ENCODE data around the gene SMIM14.
"Not testable (repeated sequence)": the region's sequence is repeated elsewhere in the genome, so short reads cannot be mapped to it uniquely, and the experiment has no call there.

SMIM14 gene

DNA sequence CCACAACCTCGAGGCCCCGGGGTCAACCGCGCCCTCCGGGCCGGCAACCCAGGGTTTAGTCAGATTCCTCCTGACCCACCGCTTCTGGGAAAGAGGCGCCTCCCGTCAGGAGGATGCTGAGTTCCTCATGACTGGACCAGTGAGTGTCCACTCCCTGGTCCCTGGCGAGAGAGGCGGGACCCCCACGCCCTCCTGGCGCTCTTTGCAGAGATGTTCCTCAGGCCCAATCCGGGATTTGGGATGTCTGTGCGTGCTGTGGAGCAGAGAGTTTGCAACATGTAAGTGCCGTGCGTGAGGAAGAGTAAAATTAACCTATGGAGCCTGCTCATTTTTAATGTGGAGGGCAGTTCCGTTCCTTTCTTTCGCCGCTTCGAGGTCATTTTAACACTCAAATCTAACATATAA is 110.6 kb downstream of the SMIM14 start:
- no peak for DNase-seq

DNA sequence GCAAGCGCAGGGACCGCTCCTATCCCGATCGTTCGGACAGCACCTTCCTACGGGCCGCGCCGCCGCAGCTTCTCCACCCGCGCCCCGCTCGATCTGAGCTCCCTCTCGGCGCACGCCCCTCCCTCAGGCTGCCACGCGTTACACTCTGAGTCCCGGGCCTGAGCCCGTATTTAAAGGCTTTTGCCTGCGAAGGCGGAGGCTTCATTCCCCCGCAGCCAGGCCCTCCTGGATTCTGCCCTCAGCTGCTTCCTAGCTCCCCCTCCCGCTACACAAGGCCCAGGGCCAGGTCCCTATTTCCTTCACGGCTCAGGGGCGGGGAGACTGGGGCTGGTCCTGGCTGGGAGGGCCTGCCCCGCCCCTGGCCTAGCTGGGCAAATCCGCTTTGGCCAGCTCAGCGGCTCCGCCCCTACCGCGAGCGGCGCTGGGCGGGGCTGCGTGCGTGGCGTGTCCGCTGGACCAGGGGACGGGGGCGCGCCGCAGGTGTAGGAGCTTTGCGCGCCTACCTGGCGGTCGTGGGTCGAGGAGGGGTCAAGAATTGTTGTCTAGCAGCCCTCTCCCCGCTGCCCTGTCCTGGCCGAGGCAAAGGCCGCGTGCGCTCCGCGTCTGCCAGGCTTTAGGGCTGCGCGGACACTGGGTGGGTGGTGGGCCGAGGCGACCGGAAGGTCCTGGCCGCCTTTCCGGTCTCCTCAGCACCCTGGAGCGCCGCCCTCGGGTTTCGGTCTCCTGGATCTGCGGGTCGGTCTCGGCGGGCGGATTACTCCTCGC is 111.2 kb downstream of the SMIM14 start, which contains the start of gene UGDH:
UGDH (minus strand) TSS at position 144 of the 765 bp plus-strand sequence. CDS start 5,927 bp downstream, outside the sequence.
- peak; percentile 95 for DNase-seq

DNA sequence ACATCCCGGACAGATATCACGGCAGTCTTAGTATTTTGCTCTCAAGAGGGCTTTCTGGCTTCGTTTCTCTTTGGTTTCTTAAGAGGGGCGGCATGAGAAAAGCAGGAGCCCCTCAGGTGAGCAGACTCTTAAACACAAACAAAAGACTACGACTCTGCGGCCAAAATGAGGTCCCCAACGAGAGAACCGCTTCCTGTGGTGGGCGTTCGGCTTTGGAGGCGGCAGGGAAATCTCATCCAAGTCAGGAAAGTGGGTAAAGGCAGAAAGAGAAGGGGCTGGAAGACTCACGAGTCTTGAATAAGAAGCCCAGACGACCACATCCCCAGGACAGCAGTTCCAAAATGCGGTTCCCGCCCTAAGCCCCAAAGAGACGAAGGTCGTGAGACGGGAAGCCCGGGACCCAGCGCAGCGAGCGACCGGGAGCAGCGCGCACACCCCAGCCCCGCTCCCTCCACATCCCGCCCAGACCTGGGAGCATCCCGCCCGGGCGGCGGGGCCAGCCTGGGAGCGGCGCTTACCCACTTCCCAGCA is 111.8 kb downstream of the SMIM14 start:
- no peak for DNase-seq

DNA sequence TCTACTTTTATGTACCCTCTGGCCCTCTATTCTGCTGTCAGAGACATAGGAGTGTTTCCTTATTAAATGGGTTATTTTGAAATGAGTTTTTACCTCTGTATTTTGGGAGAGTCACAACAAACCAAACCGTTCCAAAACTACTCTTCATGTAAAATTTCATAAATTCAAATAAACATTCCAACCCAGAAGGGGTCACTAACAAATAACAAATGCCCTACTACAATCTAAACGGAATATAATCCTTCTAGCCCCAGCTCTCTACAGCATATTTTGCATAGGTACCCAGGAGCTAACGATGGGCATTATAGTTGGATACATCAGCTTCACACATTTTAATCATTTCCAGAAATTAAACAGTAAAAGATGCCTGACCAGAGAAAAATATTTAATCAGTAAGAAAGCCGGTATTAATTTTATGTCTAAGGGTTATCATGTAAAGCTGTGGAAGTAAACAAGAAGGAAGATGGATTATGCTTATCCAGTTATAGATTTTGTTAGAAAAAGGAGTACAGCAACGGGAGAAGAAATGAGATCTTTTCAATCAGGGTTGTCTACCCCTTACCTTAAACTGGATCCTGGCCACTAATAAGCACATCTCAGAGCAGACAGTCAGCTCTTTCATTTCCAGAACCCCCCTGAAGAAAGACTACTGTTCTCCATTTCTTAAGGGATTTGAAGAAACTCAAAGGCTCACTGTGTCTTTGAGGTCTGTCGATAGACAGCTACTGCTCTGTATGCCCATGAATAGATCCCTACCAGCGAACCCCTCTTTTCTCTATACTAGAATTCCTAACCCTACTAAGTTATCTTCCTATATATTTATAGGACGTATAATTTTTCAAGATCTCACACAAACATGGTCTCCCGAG is 112.6 kb downstream of the SMIM14 start:
- DNase-seq: no peak

DNA sequence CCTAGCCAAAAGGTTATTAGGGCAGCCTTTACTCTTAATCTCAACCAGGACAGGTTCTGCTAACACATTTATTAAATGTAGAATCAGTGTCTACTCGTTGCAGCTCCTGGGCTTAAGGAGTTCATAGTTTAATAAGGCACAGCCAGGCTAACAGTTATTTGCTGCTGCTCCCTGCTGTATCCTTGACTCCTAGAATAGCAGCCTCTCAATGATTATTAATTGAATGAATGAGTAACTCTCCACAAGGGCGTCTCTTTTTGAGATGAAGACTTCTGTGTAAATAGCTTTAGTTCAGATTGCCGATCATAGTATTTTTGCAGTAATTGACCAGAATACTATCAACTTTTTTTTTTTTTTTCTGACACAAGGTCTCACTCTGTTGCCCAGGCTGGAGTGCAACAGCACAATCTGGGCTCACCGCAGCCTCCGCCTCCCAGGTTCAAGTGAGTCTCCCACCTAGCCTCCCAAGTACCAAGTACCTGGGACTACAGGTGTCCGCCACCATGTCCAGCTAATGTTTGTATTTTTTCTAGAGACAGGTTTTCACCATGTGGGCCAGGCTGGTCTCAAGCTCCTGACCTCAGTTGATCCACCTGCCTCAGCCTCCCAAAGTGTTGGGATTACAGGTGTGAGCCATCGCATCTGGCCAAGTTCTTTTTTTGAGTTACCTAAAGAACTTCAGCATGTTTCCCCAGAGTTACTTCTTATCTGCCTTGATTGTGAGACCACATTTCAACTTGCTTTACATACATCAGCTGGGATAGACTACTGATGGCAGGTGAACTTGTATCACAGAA is 114.3 kb downstream of the SMIM14 start:
- DNase-seq: no peak

DNA sequence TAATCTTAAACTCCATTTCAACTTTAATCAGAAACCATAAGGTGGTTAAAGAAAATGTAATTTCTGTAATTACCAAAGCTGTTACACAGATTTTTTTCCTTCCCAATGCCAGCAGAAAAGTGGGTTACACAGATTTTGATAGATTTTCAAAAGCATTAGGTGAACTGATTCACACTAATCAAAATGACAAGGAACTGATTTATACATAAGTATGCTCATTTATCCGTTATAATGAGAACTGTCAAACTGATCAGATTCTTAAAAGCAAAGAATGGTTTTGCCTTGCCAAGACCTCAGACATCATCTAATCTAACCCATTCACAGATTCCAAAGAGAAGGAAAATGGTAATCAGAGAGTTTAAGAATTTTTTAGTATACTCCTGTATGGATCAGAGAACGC is 116.6 kb downstream of the SMIM14 start:
- DNase-seq: no peak

DNA sequence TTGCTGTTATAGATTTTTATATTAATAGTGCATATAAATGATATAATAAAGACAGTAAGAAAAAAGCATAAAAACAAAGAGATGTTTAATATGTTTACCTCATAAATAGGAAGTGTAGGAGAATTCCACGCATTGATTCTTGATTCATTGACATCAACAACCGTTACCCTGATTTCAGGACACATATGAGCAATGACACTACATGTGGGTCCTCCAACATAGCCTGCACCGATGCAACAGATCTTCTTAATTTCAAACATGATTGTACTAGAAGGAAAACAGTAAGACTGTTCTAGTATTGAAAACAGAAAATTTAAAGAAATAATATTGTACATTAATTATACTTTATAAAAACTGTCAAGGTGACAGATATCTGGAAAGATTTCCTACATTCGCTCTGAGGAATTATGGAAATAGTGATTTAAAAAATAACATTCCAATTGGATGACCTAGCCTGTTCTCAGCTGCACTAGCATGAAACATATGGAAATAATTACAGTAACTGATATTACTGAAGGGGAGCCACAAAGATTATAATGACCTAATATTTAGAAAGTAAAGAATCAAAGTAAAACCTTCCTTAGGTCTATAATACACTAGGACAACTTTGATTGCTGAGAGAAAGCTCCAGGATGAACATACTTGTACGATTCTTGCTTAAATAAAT is 117.3 kb downstream of the SMIM14 start:
- no peak for DNase-seq

DNA sequence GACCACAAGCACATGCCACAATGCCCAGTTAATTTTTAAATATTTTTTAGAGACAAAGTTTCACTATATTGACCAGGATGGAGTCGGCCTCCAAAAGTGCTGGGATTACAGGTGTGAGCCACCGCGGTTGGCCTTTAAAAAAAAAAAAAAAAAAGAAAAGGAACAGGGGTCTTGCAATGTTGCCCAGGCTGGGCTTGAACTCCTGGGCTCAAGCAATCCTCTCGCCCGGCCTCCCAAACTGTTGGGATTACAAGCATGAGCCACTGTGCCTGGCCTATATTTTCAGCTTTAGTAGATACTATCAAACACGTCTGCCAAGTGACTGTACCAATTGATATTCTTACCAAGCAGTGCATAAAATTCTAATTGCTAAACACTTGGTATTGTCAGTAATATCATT is 120.2 kb downstream of the SMIM14 start:
- no peak for DNase-seq

DNA sequence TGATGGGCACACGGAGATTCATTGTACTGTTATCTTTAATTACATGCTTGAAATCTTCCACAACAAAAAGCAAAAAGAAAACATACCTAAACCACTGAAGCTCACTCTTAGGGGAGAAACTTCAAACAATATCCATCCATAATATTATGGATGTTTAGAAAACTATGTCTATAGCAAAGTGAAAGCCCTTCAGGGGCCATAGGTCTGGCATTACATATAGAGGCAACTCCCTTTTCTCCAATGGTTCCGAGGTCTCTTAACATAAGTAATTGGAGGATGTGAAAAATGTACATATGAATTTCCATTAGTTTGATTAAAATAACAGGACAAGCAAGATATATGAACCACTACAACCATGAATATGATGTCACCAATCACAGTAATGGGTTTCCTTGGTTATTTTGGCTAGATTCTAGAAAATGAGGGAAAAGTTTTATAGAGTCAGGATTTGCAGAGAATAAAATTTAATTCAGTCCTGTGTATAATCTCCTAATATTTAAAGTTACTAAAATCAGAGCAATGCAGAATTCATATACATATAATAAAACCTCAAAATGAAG is 122.2 kb downstream of the SMIM14 start:
- DNase-seq: no peak

DNA sequence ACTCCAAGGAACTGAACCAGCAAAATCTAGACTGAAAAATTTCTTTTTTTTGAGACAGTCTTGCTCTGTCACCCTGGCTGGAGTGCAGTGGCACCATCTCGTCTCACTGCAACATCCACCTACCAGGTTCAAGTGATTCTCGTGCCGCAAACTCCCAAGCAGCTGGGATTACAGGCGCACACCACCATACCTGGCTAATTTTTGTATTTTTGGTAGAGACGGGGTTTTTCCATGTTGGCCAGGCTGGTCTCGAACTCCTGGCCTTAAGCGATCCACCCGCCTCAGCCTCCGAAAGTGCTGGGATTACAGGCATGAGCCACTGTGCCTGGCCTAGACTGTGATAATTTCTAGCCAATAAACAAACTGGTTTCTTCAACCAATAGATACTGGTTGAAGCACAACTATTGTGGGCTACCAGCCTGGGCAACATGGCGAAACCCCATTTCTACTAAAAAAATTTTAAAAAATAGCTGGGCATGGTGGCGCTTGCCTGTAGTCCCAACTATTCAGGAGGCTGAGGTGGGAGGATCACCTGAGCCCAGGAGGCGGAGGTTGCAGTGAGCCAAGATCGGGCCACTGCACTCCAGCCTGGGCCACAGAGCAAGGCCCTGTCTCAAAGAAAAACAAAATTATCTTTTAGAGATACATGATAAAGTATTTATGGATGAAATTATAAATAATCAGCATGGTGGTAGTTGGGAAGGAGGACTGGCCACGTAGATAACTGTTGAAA is 122.8 kb downstream of the SMIM14 start:
- not testable (repeated sequence) for DNase-seq

DNA sequence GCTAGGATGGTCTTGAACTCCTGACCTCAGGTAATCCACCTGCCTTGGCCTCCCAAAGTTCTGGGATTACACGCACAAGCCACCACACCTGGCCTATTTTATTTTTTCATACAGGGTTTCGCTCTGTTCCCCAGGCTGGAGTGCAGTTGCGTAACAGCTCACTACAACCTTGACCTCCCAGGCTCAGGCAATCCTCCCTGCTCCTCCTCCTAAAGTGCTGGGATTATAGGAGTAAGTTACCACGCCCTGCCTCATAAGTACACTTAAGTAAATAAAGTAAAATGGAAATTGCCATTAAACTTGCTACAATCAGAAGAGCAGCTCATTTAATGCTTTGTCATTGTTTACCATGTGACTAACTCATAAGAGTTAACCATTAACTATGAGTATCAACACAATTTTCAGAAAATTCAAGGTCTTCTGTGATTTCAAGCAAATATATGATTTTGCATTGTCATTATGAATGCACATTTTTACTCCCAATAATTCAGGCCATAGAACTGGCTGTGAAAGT is 123.7 kb downstream of the SMIM14 start:
- no peak for DNase-seq

DNA sequence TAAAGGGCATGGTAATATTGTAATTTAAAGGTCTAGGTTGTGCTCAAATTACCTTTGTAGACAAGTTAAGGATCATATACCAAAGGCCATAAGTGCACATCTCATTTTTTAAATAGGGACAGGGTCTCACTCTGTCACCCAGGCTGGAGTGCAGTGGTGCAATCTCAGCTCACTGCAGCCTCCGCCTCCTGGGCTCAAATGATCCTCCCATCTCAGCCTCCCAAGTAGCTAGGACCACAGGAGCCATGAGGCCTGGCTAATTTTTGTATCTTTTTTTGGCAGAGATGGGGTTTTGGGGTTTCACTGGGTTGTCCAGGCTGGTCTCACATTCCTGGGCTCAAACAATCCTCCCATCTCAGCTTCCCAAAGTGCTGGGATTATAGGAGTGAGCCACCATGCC is 124.4 kb downstream of the SMIM14 start:
- not testable (repeated sequence) for DNase-seq

DNA sequence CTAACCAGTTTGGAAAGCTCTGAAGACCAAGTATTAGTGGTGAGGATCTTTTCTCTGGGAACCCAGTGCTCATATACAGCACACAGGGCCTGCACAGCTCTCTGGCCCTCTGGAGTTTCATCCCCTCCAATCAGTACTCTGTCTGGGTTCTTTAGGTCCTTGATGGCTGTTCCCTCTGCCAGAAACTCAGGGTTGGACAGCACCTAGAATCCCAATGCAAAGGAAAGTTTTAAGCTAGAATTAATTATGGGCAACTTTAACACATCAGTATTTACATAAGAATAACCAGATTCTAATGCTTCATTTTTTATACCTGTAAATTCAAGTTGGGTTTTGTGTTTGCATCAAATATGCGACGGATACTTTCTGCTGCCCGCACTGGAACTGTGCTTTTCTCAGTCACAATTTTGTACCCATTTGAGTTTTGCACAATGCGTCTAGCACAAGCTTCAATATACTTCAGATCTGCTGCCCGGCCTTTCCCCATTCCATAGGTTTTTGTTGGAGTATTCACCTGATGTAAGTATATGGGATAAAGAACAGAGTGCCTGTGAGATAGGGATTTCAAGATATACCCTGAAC is 128.2 kb downstream of the SMIM14 start:
- no peak for DNase-seq

DNA sequence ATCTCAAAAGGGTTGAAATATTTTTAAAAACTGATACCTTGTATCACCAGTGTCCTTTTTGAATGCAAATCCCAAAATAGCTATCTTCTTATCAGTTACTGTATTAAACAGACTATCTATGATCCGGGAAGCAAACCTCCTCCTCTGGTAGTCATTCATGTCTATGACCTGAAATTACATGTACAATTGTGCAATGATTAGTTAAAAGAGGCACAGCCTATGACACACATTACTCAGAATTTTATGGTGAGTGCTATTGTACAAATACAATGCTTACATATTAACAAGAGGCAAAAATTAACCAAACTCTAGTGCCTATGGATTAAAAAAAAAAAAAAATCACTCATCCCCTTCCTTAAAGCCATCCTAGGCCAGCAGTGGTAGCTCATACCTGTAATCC is 133.1 kb downstream of the SMIM14 start:
- DNase-seq: no peak

DNA sequence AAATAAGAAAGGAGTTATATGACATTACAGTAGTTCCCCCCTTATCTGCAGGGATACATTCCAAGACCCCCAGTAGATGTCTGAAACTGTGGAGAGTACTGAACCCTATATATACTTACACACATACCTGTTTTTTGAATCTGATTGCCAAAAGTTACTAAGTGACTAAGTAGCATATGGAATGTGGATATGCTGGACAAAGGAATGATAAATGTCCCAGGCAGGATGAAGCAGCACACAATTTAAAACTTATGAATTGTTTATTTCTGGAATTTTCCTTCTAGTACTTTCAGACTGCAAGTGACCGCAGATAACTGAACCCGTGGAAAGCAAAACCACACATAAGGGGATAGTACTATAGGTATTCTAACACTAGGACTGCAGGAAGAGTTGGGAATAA is 134.1 kb downstream of the SMIM14 start:
- DNase-seq: no peak

DNA sequence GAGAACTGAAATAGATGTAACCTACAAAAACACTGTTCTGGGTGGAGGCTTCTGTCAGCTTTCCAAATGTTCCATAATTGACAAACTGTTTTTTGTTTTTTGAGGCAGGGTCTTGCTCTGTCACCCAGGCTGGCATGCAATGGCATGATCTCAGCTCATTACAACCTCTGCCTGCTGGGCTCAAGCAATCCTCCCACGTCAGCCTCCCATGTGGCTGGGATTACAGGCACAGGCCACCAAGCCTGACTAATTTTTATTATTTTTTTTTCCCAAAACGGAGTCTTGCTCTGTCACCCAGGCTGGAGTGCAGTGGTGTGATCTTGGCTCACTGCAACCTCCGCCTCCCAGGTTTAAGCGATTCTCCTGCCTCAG is 136.0 kb downstream of the SMIM14 start:
- DNase-seq: not testable (repeated sequence)

DNA sequence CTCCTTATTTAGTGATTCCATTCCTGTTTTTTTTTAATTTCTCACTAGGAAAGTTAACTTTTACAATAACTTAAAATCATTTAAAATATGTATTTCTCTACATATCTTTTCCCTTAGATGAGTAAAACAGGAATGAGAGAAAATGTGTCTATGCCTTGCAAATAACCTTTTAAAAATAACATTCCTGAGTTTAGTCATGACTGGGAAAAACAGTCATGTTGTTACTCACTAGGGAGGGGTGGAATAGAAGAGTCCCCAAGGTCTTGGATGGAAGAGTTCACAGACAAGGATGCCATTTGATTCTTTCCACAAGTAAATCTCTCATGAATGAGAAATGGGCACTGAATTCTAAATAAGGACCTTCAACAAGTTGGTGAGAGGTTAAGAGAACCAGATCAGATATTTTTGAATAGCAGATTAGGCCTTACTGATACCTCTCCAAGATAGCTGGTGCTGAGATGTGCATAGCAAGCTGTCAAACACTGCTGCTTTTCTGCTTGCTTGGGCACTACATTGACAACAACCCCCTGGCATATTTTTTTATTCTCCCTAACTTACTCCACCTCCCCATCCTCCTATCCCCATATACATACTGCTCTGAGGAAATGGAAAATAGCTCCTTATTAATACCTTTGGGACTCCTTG is 136.5 kb downstream of the SMIM14 start:
- no peak for DNase-seq

DNA sequence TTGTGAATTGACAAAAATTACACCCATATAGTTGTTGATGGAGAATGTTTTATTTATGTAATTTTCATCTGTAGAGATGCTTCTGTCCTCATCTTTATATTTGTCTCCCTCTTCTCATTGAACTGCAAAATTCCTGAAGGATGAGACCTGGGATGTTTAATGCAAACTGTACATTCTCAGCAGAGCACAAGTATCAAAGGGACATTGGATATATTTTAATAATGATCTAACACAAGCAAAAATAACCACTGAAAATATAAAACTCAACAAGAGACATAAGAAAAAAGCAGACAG is 140.0 kb downstream of the SMIM14 start:
- DNase-seq: no peak

DNA sequence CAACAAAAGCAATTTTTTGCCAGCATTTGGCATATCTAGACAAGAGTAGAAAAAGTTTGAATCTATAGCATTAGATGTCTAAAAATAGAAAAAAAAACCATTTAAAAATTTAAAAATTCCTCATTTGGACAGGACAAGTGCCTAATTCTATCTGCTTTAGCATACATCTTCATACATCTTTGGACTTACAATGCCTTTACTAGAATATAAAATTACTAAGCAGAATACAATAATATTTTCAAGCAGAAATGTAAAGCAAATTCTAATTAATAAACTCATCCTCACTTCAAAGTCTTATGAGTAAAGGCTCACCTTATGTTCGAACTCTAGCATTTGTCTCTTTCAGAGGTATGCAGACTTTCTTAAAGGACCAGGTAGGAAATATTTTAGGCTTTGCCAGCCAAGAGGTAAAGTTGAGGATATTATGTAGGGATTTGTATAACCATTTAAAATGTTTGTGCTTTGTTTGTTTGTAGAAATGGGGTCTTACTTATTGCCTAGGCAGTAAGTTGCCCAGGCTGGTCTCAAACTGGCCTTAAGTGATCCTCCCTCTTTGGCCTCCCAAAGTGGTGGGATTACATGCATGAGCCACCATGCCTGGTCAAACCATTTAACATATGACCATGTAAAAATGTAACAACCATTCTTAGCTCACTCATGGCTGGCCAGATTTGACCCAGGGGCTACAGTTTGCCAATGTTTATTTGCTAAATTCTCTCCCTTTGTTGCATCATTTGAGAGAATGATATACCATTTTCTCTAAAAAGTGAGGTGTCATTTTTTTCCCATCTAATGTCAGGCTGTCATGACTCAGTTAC is 140.5 kb downstream of the SMIM14 start:
- no peak for DNase-seq
